ENCODE measurements around the gene FOXP1. TPM values are rescaled to one million over a fixed set of nuclear protein-coding genes. Genes with fewer than 3 reads are reported as not detected.

Gene FOXP1
- total RNA-seq, 2 experiments from 2014 or later: 116 to 131 TPM

- H3K36me3 Mint-ChIP-seq (ENCODE audit: low read depth): peaks cover 55% of the 10 kb centered on the region
- POLR2A ChIA-PET: no interaction called here
Observed at GRCh38 chr3:71082833-71083232, 500.7 kb downstream of the FOXP1 start.

GRCh38 chr3:71080517-71081083 lies 502.9 kb downstream of the FOXP1 start:
- H3K36me3 Mint-ChIP-seq (ENCODE audit: low read depth): peaks cover 57% of the 10 kb centered on the region
- POLR2A ChIA-PET: no interaction called here
- CTCF ChIA-PET: interaction anchor here (0.9 kb wide), 1 partner anchor 120 kb away, joined by 3 read pairs; no protein-coding TSS in a partner anchor
- no peak for DNase-seq
- H3K27me3 Mint-ChIP-seq: no peaks in the 10 kb centered on the region
- H3K9me3 Mint-ChIP-seq: peaks cover 10% of the 10 kb centered on the region
- peaks cover 78% of the 10 kb centered on the region for H3K4me1 Mint-ChIP-seq
- H3K27ac Mint-ChIP-seq: no peak overlapping the region
- H3K4me3 Mint-ChIP-seq: no peak overlapping the region

More at GRCh38 chr3:71082833-71083232, 500.7 kb downstream of the FOXP1 start:
- CTCF ChIA-PET: no interaction called here
- Mint-ChIP-seq H3K9me3 (peaks cover 12% of the 10 kb centered on the region), H3K4me3 (no peak overlapping the region), H3K4me1 (peaks cover 79% of the 10 kb centered on the region), H3K27me3 (no peaks in the 10 kb centered on the region), H3K27ac (no peak overlapping the region)
- DNase-seq: no peak

GRCh38 chr3:71078723-71079525 lies 504.6 kb downstream of the FOXP1 start:
- H3K27me3 Mint-ChIP-seq: no peaks in the 10 kb centered on the region
- DNase-seq: no peak
- ChIA-PET CTCF (interaction anchor here (0.6 to 1.2 kb wide), 4 partner anchors 8 to 97 kb away, joined by 3 to 5 read pairs (median 4); no protein-coding TSS in a partner anchor), POLR2A (no interaction called here)
- peaks cover 9% of the 10 kb centered on the region for H3K9me3 Mint-ChIP-seq
- no peak overlapping the region for H3K27ac Mint-ChIP-seq
- peaks cover 51% of the 10 kb centered on the region for H3K36me3 Mint-ChIP-seq (ENCODE audit: low read depth)
- no peak overlapping the region for H3K4me3 Mint-ChIP-seq
- H3K4me1 Mint-ChIP-seq: peaks cover 70% of the 10 kb centered on the region

- Mint-ChIP-seq H3K4me3 (no peak overlapping the region), H3K36me3 (ENCODE audit: low read depth) (peaks cover 45% of the 10 kb centered on the region), H3K9me3 (peaks cover 2% of the 10 kb centered on the region), H3K27me3 (no peaks in the 10 kb centered on the region), H3K27ac (peak overlapping the region; percentile 48), H3K4me1 (peaks cover 70% of the 10 kb centered on the region)
- ChIA-PET CTCF (interaction anchor here (1.1 to 1.2 kb wide), 3 partner anchors 9 to 28 kb away, joined by 3 to 4 read pairs (median 3); no protein-coding TSS in a partner anchor), POLR2A (no interaction called here)
- no peak for DNase-seq
Observed at GRCh38 chr3:71078199-71078598, 505.3 kb downstream of the FOXP1 start.

GRCh38 chr3:71077070-71077469 lies 506.5 kb downstream of the FOXP1 start:
- H3K4me3 Mint-ChIP-seq: no peak overlapping the region
- POLR2A ChIA-PET: no interaction called here
- peaks cover 65% of the 10 kb centered on the region for H3K4me1 Mint-ChIP-seq
- H3K27ac Mint-ChIP-seq: no peak overlapping the region
- no peaks in the 10 kb centered on the region for H3K9me3 Mint-ChIP-seq
- CTCF ChIA-PET: interaction anchor here (1.0 kb wide), 1 partner anchor 168 kb away, joined by 3 read pairs; no protein-coding TSS in a partner anchor
- DNase-seq: no peak
- no peaks in the 10 kb centered on the region for H3K27me3 Mint-ChIP-seq
- peaks cover 42% of the 10 kb centered on the region for H3K36me3 Mint-ChIP-seq (ENCODE audit: low read depth)

GRCh38 chr3:71076361-71077002 lies 507.0 kb downstream of the FOXP1 start:
- Mint-ChIP-seq H3K4me1 (peaks cover 65% of the 10 kb centered on the region), H3K4me3 (no peak overlapping the region), H3K9me3 (no peaks in the 10 kb centered on the region), H3K36me3 (ENCODE audit: low read depth) (peaks cover 40% of the 10 kb centered on the region), H3K27me3 (no peaks in the 10 kb centered on the region), H3K27ac (peak overlapping the region; percentile 37)
- DNase-seq: no peak
- ChIA-PET POLR2A (no interaction called here), CTCF (interaction anchor here (0.9 to 1.0 kb wide), 2 partner anchors 8 to 169 kb away, joined by 3 read pairs; no protein-coding TSS in a partner anchor)

- ChIA-PET CTCF (interaction anchor here (0.6 kb wide), 2 partner anchors 36 to 87 kb away, joined by 3 to 6 read pairs; no protein-coding TSS in a partner anchor), POLR2A (interaction anchor here (0.8 kb wide), 1 partner anchor 175 kb away, joined by 3 read pairs; no protein-coding TSS in a partner anchor)
- no peak for DNase-seq
- H3K4me1 Mint-ChIP-seq: peaks cover 65% of the 10 kb centered on the region
- H3K4me3 Mint-ChIP-seq: no peak overlapping the region
- H3K9me3 Mint-ChIP-seq: no peaks in the 10 kb centered on the region
- H3K27ac Mint-ChIP-seq: no peak overlapping the region
- no peaks in the 10 kb centered on the region for H3K27me3 Mint-ChIP-seq
- H3K36me3 Mint-ChIP-seq (ENCODE audit: low read depth): peaks cover 32% of the 10 kb centered on the region
Observed at GRCh38 chr3:71075494-71075893, 508.0 kb downstream of the FOXP1 start.

GRCh38 chr3:71074423-71074822 lies 509.1 kb downstream of the FOXP1 start:
- Mint-ChIP-seq H3K27me3 (no peaks in the 10 kb centered on the region), H3K27ac (no peak overlapping the region), H3K36me3 (ENCODE audit: low read depth) (peaks cover 28% of the 10 kb centered on the region), H3K9me3 (no peaks in the 10 kb centered on the region), H3K4me3 (no peak overlapping the region), H3K4me1 (peaks cover 65% of the 10 kb centered on the region)
- CTCF ChIA-PET: no interaction called here
- POLR2A ChIA-PET: interaction anchor here (0.6 kb wide), 1 partner anchor 1981 kb away, joined by 3 read pairs; no protein-coding TSS in a partner anchor
- no peak for DNase-seq

GRCh38 chr3:71072986-71073385 lies 510.5 kb downstream of the FOXP1 start:
- Mint-ChIP-seq H3K27me3 (no peaks in the 10 kb centered on the region), H3K9me3 (no peaks in the 10 kb centered on the region), H3K4me1 (peaks cover 62% of the 10 kb centered on the region), H3K36me3 (ENCODE audit: low read depth) (peaks cover 20% of the 10 kb centered on the region), H3K27ac (no peak overlapping the region), H3K4me3 (no peak overlapping the region)
- DNase-seq: no peak
- CTCF ChIA-PET: no interaction called here
- POLR2A ChIA-PET: no interaction called here

GRCh38 chr3:71072287-71072686 lies 511.2 kb downstream of the FOXP1 start:
- Mint-ChIP-seq H3K27me3 (no peaks in the 10 kb centered on the region), H3K4me3 (no peak overlapping the region), H3K9me3 (no peaks in the 10 kb centered on the region), H3K27ac (no peak overlapping the region), H3K4me1 (peaks cover 61% of the 10 kb centered on the region), H3K36me3 (ENCODE audit: low read depth) (peaks cover 14% of the 10 kb centered on the region)
- CTCF ChIA-PET: no interaction called here
- no peak for DNase-seq
- POLR2A ChIA-PET: no interaction called here

GRCh38 chr3:71070497-71071463 lies 512.7 kb downstream of the FOXP1 start:
- CTCF ChIA-PET: interaction anchor here (1.9 kb wide), 1 partner anchor 20 kb away, joined by 5 read pairs; no protein-coding TSS in a partner anchor
- Mint-ChIP-seq H3K9me3 (no peaks in the 10 kb centered on the region), H3K4me1 (peaks cover 63% of the 10 kb centered on the region), H3K27me3 (no peaks in the 10 kb centered on the region), H3K27ac (peak overlapping the region; percentile 32), H3K36me3 (ENCODE audit: low read depth) (peaks cover 4% of the 10 kb centered on the region), H3K4me3 (no peak overlapping the region)
- POLR2A ChIA-PET: no interaction called here
- DNase-seq: no peak

GRCh38 chr3:71069797-71070196 lies 513.7 kb downstream of the FOXP1 start:
- no peaks in the 10 kb centered on the region for H3K27me3 Mint-ChIP-seq
- peak; percentile 75 for DNase-seq

More at GRCh38 chr3:71069797-71070196, 513.7 kb downstream of the FOXP1 start:
- peak overlapping the region; percentile 47 for H3K27ac Mint-ChIP-seq
- ChIA-PET POLR2A (no interaction called here), CTCF (interaction anchor here (1.9 to 2.0 kb wide), 2 partner anchors 21 to 46 kb away, joined by 5 read pairs; no protein-coding TSS in a partner anchor)
- H3K9me3 Mint-ChIP-seq: no peaks in the 10 kb centered on the region
- peaks cover 3% of the 10 kb centered on the region for H3K36me3 Mint-ChIP-seq (ENCODE audit: low read depth)
- H3K4me3 Mint-ChIP-seq: no peak overlapping the region
- H3K4me1 Mint-ChIP-seq: peaks cover 64% of the 10 kb centered on the region

All from activated CD4-positive, alpha-beta T cell treated with anti-CD3 and anti-CD28 coated beads, Interleukin-2, amount 10 ng/mL, durations not matched to agents 7 days and 5 days (primary cell).